ENCODE measurements around the gene PTRH1.

The PTRH1 gene

DNA sequence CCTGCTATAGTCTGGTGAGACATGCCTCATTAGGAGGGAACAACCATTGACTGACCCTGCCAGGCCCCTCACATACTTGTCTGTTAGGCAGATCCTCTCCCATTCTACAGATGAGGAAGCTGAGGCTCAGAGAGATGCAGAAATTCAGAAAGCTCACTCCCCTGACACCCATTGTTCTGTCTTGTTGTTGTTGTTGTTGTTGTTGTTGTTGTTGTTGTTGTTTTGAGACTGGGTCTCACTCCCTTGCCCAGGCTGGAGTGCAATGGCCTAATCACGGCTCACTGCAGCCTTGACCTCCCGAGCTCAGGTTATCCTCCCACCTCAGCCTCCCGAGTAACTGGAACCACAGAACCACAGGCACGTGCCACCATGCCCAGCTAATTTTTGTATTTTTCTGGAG lies 21.8 kb downstream of the PTRH1 start:
- TF ChIP-seq, protein P1, sequence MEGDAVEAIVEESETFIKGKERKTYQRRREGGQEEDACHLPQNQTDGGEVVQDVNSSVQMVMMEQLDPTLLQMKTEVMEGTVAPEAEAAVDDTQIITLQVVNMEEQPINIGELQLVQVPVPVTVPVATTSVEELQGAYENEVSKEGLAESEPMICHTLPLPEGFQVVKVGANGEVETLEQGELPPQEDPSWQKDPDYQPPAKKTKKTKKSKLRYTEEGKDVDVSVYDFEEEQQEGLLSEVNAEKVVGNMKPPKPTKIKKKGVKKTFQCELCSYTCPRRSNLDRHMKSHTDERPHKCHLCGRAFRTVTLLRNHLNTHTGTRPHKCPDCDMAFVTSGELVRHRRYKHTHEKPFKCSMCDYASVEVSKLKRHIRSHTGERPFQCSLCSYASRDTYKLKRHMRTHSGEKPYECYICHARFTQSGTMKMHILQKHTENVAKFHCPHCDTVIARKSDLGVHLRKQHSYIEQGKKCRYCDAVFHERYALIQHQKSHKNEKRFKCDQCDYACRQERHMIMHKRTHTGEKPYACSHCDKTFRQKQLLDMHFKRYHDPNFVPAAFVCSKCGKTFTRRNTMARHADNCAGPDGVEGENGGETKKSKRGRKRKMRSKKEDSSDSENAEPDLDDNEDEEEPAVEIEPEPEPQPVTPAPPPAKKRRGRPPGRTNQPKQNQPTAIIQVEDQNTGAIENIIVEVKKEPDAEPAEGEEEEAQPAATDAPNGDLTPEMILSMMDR (conservative IDR thresholded peaks at IDR 0.05; ENCODE audit: low read length), result no peak

DNA sequence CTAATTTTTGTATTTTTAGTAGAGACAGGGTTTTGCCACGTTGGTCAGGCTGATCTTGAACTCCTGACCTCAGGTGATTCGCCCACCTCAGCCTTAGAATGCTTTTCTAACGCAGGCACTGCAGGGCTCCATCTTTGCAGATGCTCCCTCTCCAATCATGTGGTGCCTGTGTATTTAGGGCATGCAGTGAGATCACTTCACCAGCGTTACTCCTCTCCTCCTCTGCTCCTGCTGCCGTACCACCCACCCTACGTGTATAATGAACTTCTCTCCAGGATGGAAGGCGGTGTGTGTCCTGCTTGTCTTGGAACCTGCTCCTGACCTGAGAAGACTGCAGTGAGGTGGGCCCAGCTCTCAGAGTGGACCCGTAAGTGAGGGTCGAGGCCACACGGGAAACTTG lies 22.3 kb downstream of the PTRH1 start:
- H3K4me3 ChIP-seq (ENCODE audit: low read length), result no peak overlapping the region
- DNase-seq (ENCODE audit: low read depth), result no peak
- TF ChIP-seq, protein P1 (conservative IDR thresholded peaks at IDR 0.05; ENCODE audit: low read length), result no peak

More for the DNA sequence above, 21.8 kb downstream of the PTRH1 start:
- DNase-seq (ENCODE audit: low read depth), result no peak
- H3K4me3 ChIP-seq (ENCODE audit: low read length), result no peak overlapping the region

DNA sequence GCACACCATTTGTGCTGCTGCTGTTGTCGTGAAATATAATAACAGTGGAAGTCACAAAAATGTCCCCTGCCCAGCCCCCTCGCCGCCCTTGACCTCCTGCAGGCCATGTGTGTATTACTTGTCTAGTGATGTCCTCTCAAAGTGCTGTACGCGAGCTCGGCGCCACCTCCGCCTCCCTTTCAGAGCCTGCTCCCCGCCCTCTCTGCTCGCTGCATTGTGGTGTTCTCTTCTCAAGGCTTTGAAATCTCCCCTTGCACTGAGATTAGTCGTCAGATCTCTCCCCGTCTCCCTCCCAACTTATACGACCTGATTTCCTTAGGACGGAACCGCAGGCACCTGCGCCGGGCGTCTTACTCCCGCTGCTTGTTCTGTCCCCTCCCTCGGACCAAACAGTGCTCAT lies 23.4 kb downstream of the PTRH1 start:
- TF ChIP-seq, protein P1 (conservative IDR thresholded peaks at IDR 0.05; ENCODE audit: low read length), result no peak

DNA sequence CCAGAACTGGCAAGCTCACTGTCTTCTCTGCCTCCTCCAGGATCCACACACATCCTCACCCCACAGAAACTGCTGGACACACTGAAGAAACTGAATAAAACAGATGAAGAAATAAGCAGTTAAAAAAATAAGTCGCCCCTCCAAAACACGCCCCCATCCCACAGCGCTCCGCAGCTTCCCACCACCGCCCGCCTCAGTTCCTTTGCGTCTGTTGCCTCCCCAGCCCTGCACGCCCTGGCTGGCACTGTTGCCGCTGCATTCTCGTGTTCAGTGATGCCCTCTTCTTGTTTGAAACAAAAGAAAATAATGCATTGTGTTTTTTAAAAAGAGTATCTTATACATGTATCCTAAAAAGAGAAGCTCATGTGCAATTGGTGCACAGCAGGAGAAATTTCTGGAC lies 24.7 kb downstream of the PTRH1 start:
- DNase-seq (ENCODE audit: low read depth), result no peak
- H3K4me3 ChIP-seq (ENCODE audit: low read length), result no peak overlapping the region
- TF ChIP-seq, protein P1 (conservative IDR thresholded peaks at IDR 0.05; ENCODE audit: low read length), result no peak

More for the DNA sequence above, 23.4 kb downstream of the PTRH1 start:
- no peak for DNase-seq (ENCODE audit: low read depth)
- H3K4me3 ChIP-seq (ENCODE audit: low read length), result no peak overlapping the region

DNA sequence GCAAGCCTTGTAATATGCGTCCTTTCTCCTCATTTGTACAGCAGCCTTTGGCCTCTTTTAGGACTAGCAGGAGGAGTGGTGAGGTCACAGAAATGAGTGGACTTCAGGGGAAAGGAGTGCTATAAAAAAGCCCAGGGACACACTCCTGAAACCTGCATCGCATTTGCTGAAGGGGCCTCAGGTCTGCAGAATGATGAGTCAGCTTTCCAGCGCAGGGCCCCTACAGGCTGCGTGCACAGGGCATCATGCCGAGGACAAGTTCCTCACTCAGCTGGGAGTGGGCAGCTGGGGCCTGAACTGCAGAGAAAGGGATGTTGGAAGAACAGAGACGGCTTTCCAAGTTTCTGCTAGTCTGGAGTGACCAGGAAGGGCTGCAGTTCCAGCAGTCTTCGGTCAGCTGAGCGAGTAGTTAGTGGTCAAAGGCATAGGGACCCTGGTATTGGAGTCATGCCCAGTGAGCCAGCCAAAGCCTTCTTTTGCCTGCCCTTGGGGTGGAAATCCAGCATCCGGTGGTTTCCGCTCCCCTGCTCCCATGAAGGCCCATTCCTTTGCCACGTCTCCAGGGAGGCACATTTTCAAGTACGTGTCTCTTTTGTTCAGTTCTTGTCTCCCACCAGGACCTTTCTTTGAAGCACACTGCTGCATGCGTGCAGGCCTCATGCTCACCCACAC lies 26.0 kb downstream of the PTRH1 start:
- TF ChIP-seq, protein P1 (conservative IDR thresholded peaks at IDR 0.05; ENCODE audit: low read length), result no peak
- no peak for DNase-seq (ENCODE audit: low read depth)
- H3K4me3 ChIP-seq (ENCODE audit: low read length), result no peak overlapping the region

DNA sequence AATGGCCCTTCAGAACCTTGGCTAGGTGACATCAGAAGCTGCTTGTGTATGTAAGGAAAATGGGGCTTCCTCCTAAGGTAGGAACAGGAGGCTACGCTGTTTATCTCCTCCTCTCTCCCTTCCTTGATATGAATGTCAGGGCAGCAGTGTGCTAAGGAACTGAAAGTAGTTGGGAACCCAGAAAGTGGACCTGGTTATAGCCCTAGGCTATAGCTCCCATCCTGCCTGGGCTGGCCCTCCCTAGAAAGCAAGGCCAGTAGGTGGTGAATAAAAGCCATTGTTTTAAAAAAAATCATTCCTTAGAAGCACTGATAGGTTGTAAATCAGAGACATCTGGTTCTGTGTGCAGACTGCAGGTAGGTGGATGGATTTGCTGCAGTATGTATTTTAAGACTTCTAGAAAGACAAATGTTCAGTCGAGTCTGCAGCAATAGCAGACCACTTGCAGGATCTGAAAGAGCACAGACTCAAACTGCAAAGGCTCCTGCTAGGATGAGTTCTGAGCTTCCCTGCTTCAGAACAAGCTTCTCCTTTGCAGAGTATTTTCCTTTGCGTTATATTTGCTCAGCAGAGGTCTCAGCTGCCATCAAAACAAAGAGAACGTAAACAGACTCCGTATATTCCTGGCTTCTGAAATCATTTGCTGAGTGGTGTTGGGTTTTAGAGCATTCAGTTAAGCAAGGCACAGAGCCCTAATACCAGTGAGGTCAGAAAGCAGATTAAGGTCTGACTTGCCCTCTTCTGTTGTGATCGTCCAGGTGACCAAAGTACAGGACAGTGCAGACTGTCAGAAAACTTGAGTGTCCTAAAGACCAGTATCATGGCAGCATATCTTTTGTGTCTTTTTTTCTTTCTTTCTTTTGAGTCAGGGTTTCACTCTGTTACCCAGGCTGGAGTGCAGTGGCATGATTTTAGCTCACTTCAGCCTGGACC lies 28.7 kb downstream of the PTRH1 start:
- TF ChIP-seq, protein P1 (conservative IDR thresholded peaks at IDR 0.05; ENCODE audit: low read length), result no peak
- DNase-seq (ENCODE audit: low read depth), result no peak
- H3K4me3 ChIP-seq (ENCODE audit: low read length), result no peak overlapping the region
